Lower lobe of right lung (tissue), 2 donors: Measurements from ENCODE around the gene OBSCN. TPM values are rescaled to one million over a fixed set of nuclear protein-coding genes. Genes with fewer than 3 reads are reported as not detected.
A peak's percentile ranks its signal among the peaks of the same experiment; 100 is the strongest.

ENCODE experiments used
- ATAC-seq, 2 donors: fragments of 200-7000 bp; cut with Tn5 transposase; one replicate each; pipeline ENCODE4 v1.9.1; 2020 to 2022; ENCODE audit warnings: mild to moderate bottlenecking in 2 of 2, moderate library complexity in 2 of 2
- DNase-seq: peaks from one replicate; pipeline ENCODE4 v3.0.0-alpha.2; 2020
- H3K27ac ChIP-seq: fragments of 200-600 bp; one replicate; pipeline ENCODE4 v1.8.0; 2022
- H3K27me3 ChIP-seq: fragments of 200-600 bp; one replicate; pipeline ENCODE4 v1.8.0; 2022; ENCODE audit warnings: low read depth
- H3K36me3 ChIP-seq: fragments of 200-600 bp; one replicate; pipeline ENCODE4 v1.8.0; 2022; ENCODE audit warnings: mild to moderate bottlenecking
- H3K4me1 ChIP-seq: fragments of 200-600 bp; one replicate; pipeline ENCODE4 v1.8.0; 2022
- H3K4me3 ChIP-seq: fragments of 200-600 bp; one replicate; pipeline ENCODE4 v1.8.0; 2022; ENCODE audit warnings: mild to moderate bottlenecking
- H3K9me3 ChIP-seq: fragments of 200-600 bp; one replicate; pipeline ENCODE4 v1.8.0; 2022
- CTCF ChIP-seq: fragments of 200-600 bp; IDR thresholded peaks from one replicate; pipeline ENCODE4 v1.8.0; 2022; ENCODE audit warnings: antibody characterized with exemption, mild to moderate bottlenecking
- intact Hi-C: fragments of 100-400 bp; cut with DNase I; formaldehyde crosslinking; loops from one replicate; pipeline ENCODE4 v1.11.0; 2022
- total RNA-seq: library from RNA; stranded (reverse); fragmentation: NEBNext Ultra II Directional; extraction: Animal tissue kit (Norgen Biotek cat#: 25700); gene quantifications from one replicate; pipeline ENCODE4 v1.2.1, GENCODE V29; 2021
- donor health status: DM: no; HTN: yes; CAD: no; lungs with severe emphysema.

OBSCN gene
- total RNA-seq, 1 donor from 2014 or later = 35.6 TPM

DNA sequence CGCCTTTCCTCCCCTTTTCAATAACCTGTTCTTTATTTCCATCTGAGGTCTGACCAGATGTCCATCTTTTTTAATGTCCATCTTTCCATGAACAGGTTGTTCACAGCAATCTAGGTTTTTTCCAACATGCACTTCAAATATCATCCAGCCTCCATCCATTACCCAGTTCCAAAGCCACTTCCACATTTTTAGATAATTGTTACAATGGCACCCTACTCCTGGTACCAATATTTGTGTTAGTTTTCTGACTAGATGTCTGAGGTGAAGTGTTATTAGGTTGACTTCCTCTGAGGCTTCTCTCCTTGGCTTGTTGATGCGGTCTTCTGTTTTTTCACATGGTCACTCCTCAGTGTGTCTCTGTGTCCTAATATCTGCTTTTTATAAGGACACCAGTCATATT, 89.4 kb downstream of the OBSCN start:
- H3K4me1 ChIP-seq = no peaks in the 10 kb centered on the region
- peaks cover 3% of the 10 kb centered on the region for H3K36me3 ChIP-seq
- H3K4me3 ChIP-seq = no peak overlapping the region
- DNase-seq = no peak
- TF ChIP-seq CTCF = no peak
- intact Hi-C loops = no loop called here
- peaks cover 5% of the 10 kb centered on the region for H3K9me3 ChIP-seq
- no peaks in the 10 kb centered on the region for H3K27me3 ChIP-seq
- ATAC-seq = no peak
- no peak overlapping the region for H3K27ac ChIP-seq

DNA sequence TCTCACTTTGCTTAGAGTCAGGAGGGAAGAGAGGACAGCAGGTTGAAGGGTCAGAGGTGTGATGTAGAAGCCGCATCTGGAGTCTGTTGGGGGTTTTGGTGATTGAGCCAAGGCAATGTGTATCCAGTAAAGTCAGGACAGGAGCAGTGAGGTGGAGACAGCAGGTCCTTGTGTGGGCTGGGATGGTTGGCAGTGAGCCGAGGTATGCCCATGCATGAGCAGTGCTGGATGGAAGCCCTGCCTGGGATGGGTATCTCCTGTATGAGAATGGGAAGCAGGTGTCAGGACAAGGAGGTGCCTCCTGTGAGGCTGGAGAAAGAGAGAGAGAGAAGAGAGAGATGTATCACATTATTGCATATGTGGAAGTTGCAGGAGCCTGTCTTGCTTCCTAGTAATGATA, 90.0 kb downstream of the OBSCN start:
- Histone ChIP-seq H3K9me3 (peaks cover 11% of the 10 kb centered on the region), H3K27me3 (no peaks in the 10 kb centered on the region), H3K27ac (no peak overlapping the region), H3K4me1 (no peaks in the 10 kb centered on the region), H3K36me3 (peaks cover 3% of the 10 kb centered on the region), H3K4me3 (no peak overlapping the region)
- ATAC-seq = no peak
- no peak for TF ChIP-seq CTCF
- no peak for DNase-seq
- intact Hi-C loops = no loop called here

GRCh38 chr1:228298471-228298870, 90.6 kb downstream of the OBSCN start:
- DNase-seq = peak; percentile 24
- TF ChIP-seq CTCF = no peak
- intact Hi-C loops = no loop called here

GRCh38 chr1:228299211-228299610, 91.4 kb downstream of the OBSCN start:
- Histone ChIP-seq H3K9me3 (peaks cover 11% of the 10 kb centered on the region), H3K27ac (no peak overlapping the region), H3K4me1 (no peaks in the 10 kb centered on the region), H3K4me3 (no peak overlapping the region), H3K27me3 (no peaks in the 10 kb centered on the region), H3K36me3 (no peaks in the 10 kb centered on the region)
- intact Hi-C loops = no loop called here
- DNase-seq = no peak
- TF ChIP-seq CTCF = no peak
- ATAC-seq = no peak

More at GRCh38 chr1:228298471-228298870, 90.6 kb downstream of the OBSCN start:
- Histone ChIP-seq H3K4me3 (no peak overlapping the region), H3K9me3 (peaks cover 11% of the 10 kb centered on the region), H3K36me3 (peaks cover 3% of the 10 kb centered on the region), H3K4me1 (no peaks in the 10 kb centered on the region), H3K27me3 (no peaks in the 10 kb centered on the region), H3K27ac (no peak overlapping the region)
- ATAC-seq = no peak

DNA sequence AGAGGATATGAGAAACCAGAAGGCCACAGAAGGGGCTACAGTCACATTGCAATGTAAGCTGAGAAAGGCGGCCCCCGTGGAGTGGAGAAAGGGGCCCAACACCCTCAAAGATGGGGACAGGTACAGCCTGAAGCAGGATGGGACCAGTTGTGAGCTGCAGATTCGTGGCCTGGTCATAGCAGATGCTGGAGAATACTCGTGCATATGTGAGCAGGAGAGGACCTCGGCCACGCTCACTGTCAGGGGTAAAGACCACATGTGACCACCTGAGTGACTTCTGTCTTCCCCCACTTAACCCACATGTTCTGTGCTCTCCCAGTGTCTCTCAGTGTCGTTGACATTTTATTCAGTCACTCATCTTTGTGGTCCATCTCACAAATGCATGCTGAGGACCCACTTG, 92.1 kb downstream of the OBSCN start:
- Histone ChIP-seq H3K9me3 (peaks cover 11% of the 10 kb centered on the region), H3K4me3 (no peak overlapping the region), H3K27me3 (no peaks in the 10 kb centered on the region), H3K27ac (no peak overlapping the region), H3K36me3 (no peaks in the 10 kb centered on the region), H3K4me1 (no peaks in the 10 kb centered on the region)
- intact Hi-C loops = no loop called here
- ATAC-seq (no peak), DNase-seq (peak; percentile 22)
- no peak for TF ChIP-seq CTCF

- ATAC-seq (no peak), DNase-seq (no peak)
- H3K4me3 ChIP-seq = no peak overlapping the region
- no peaks in the 10 kb centered on the region for H3K4me1 ChIP-seq
- no peaks in the 10 kb centered on the region for H3K27me3 ChIP-seq
- H3K9me3 ChIP-seq = peaks cover 11% of the 10 kb centered on the region
- intact Hi-C loops = no loop called here
- no peak overlapping the region for H3K27ac ChIP-seq
- TF ChIP-seq CTCF = no peak
- no peaks in the 10 kb centered on the region for H3K36me3 ChIP-seq
These were observed 94.2 kb downstream of the OBSCN start for GRCh38 chr1:228302086-228302485.
